ENCODE results near the gene ZHX3. TPM values are rescaled to one million over a fixed set of nuclear protein-coding genes. Genes with fewer than 3 reads are reported as not detected.

Gene ZHX3
- total RNA-seq, 1 donor from 2014 or later: 53.3 TPM

GRCh38 chr20:41171736-41172295 is 145.7 kb downstream of the ZHX3 start:
- DNase-seq (ENCODE audit: low spot score in 2 of 2): peak in 1 of 2 donors; percentile 45

GRCh38 chr20:41170386-41171105 is 147.0 kb downstream of the ZHX3 start:
- Histone ChIP-seq H3K4me3 (no peak overlapping the region), H3K4me1 (peaks cover 3 to 30% of the 10 kb centered on the region in 2 donors), H3K27me3 (no peaks in the 10 kb centered on the region), H3K27ac (peak overlapping the region; percentile 20 to 42), H3K36me3 (peaks cover 68 to 87% of the 10 kb centered on the region in 2 donors), H3K9me3 (no peaks in the 10 kb centered on the region)
- no peak for TF ChIP-seq CTCF (IDR thresholded peaks at IDR 0.05)
- DNase-seq (ENCODE audit: low spot score in 2 of 2): peak in 1 of 2 donors; percentile 51
- intact Hi-C loops (cut with DNase I): loop anchor here (5.0 kb wide), 1 partner anchor 242 kb away; no protein-coding TSS in a partner anchor

More at GRCh38 chr20:41171736-41172295, 145.7 kb downstream of the ZHX3 start:
- H3K4me3 ChIP-seq: no peak overlapping the region
- H3K36me3 ChIP-seq: peaks cover 55 to 74% of the 10 kb centered on the region in 2 donors
- H3K27ac ChIP-seq: peak overlapping the region; percentile 63 to 82
- H3K4me1 ChIP-seq: peaks cover 8 to 42% of the 10 kb centered on the region in 2 donors
- intact Hi-C loops (cut with DNase I): loop anchor here (2.0 to 5.0 kb wide), 2 partner anchors 35 to 240 kb away; partner anchors contain the start of gene PLCG1
- no peaks in the 10 kb centered on the region for H3K27me3 ChIP-seq
- no peaks in the 10 kb centered on the region for H3K9me3 ChIP-seq
- no peak for TF ChIP-seq CTCF (IDR thresholded peaks at IDR 0.05)

GRCh38 chr20:41169791-41170351 is 147.7 kb downstream of the ZHX3 start:
- Histone ChIP-seq H3K4me1 (peaks cover 3 to 23% of the 10 kb centered on the region in 2 donors), H3K36me3 (peaks cover 75 to 94% of the 10 kb centered on the region in 2 donors), H3K9me3 (no peaks in the 10 kb centered on the region), H3K27ac (peak overlapping the region; percentile 19 to 42), H3K27me3 (no peaks in the 10 kb centered on the region), H3K4me3 (no peak overlapping the region)
- no peak for TF ChIP-seq CTCF (IDR thresholded peaks at IDR 0.05)
- intact Hi-C loops (cut with DNase I): loop anchor here (5.0 kb wide), 1 partner anchor 242 kb away; no protein-coding TSS in a partner anchor
- DNase-seq (ENCODE audit: low spot score in 2 of 2): peak in 1 of 2 donors; percentile 63

- TF ChIP-seq CTCF (IDR thresholded peaks at IDR 0.05): no peak
- Histone ChIP-seq H3K4me1 (peaks cover 0 to 17% of the 10 kb centered on the region in 2 donors), H3K27ac (peak overlapping the region in 1 of 2 donors; percentile 19), H3K27me3 (no peaks in the 10 kb centered on the region), H3K36me3 (peaks cover 81 to 96% of the 10 kb centered on the region in 2 donors), H3K9me3 (no peaks in the 10 kb centered on the region), H3K4me3 (no peak overlapping the region)
- DNase-seq (ENCODE audit: low spot score in 2 of 2): peak in 1 of 2 donors; percentile 55
- intact Hi-C loops (cut with DNase I): no loop called here
Measured at GRCh38 chr20:41169162-41169690, 148.3 kb downstream of the ZHX3 start.

GRCh38 chr20:41168281-41169161 is 149.0 kb downstream of the ZHX3 start:
- peak in 1 of 2 donors; percentile 59 for DNase-seq (ENCODE audit: low spot score in 2 of 2)
- no peaks in the 10 kb centered on the region for H3K27me3 ChIP-seq
- intact Hi-C loops (cut with DNase I): no loop called here
- no peak for TF ChIP-seq CTCF (IDR thresholded peaks at IDR 0.05)
- H3K36me3 ChIP-seq: peaks cover 82 to 96% of the 10 kb centered on the region in 2 donors
- H3K27ac ChIP-seq: peak overlapping the region in 1 of 2 donors; percentile 33
- no peak overlapping the region for H3K4me3 ChIP-seq
- H3K4me1 ChIP-seq: peaks cover 0 to 10% of the 10 kb centered on the region in 2 donors
- no peaks in the 10 kb centered on the region for H3K9me3 ChIP-seq
